H1 (cell line): Measurements from ENCODE around the gene SLC22A2. TPM values are rescaled to one million over a fixed set of nuclear protein-coding genes. Genes with fewer than 3 reads are reported as not detected.

Experiments used
- BACH1 ChIP-seq: IDR thresholded peaks from 2 replicates; pipeline ENCODE4 v1.6.1; 2012; ENCODE audit warnings: low read length, improper control_type of control experiment
- CHD2 ChIP-seq: IDR thresholded peaks from 2 replicates; pipeline ENCODE4 v1.6.1; 2012; ENCODE audit warnings: low read length, improper control_type of control experiment
- EGR1 ChIP-seq: IDR thresholded peaks from 2 replicates; pipeline ENCODE4 v1.6.1; 2011; ENCODE audit warnings: low read depth, low read length, borderline replicate concordance
- EZH2 ChIP-seq: fragments of 200-600 bp; sonication (generic); IDR thresholded peaks from 2 replicates; pipeline ENCODE4 v1.7.1; 2012; ENCODE audit warnings: low read depth, mild to moderate bottlenecking, moderate library complexity, low read length, inconsistent platforms; ENCODE audit not compliant: severe bottlenecking
- HDAC6 ChIP-seq: IDR thresholded peaks from one replicate; pipeline ENCODE4 v1.7.1; 2012; ENCODE audit warnings: low read depth, mild to moderate bottlenecking, inconsistent platforms, low read length, moderate library complexity
- JUN ChIP-seq: IDR thresholded peaks from 2 replicates; pipeline ENCODE4 v1.6.1; 2011; ENCODE audit warnings: low read depth, mild to moderate bottlenecking, improper control_type of control experiment, low read length
- POLR2AphosphoS5 ChIP-seq: IDR thresholded peaks from 2 replicates; pipeline ENCODE4 v1.6.1; 2011; ENCODE audit warnings: low read depth, low read length
- RFX5 ChIP-seq: IDR thresholded peaks from 2 replicates; pipeline ENCODE4 v1.6.1; 2011; ENCODE audit warnings: low read depth, low read length, improper control_type of control experiment, borderline replicate concordance
- SIN3A ChIP-seq, 2 experiments: IDR thresholded peaks in 1 of 2; conservative IDR thresholded peaks in 1 of 2; 2 replicates each; pipeline ENCODE4 v1.6.1; 2011 to 2012; ENCODE audit warnings: low read length in 2 of 2, improper control_type of control experiment in 1 of 2, low read depth in 1 of 2, mild to moderate bottlenecking in 1 of 2
- SIRT6 ChIP-seq: IDR thresholded peaks from one replicate; pipeline ENCODE4 v1.7.1; 2012; ENCODE audit warnings: low read length, inconsistent platforms
- SP4 ChIP-seq: IDR thresholded peaks from 2 replicates; pipeline ENCODE4 v1.6.1; 2012; ENCODE audit warnings: low read length, inconsistent platforms
- TCF12 ChIP-seq: IDR thresholded peaks from 2 replicates; pipeline ENCODE4 v1.6.1; 2011; ENCODE audit warnings: low read depth, mild to moderate bottlenecking, low read length
- polyA plus RNA-seq, 7 experiments: library from polyadenylated mRNA; depleted of rRNA in 3 of 7; stranded (reverse) in 5 of 7; unstranded in 2 of 7; fragments of >200 nt in 5 of 7; fragments of 200-250 nt in 2 of 7; gene quantifications; 1 replicate in 5 of 7; 2 replicates in 1 of 7; 4 replicates in 1 of 7; pipeline versions ENCODE4 v1.2.1 to v1.2.3, GENCODE V29; 2011 to 2013; ENCODE audit warnings: missing spikeins in 2 of 7, mixed read lengths in 2 of 7
- total RNA-seq: library from RNA; stranded (reverse); fragmentation: NEBNext Ultra II Directional; extraction: Animal tissue kit (Norgen Biotek cat#: 25700); gene quantifications from 2 replicates; pipeline ENCODE4 v1.2.1, GENCODE V29; 2021
- TF ChIP-seq, protein P1 (sequence below): fragments of 300-600 bp; sonication (generic); IDR thresholded peaks from 2 replicates; pipeline ENCODE4 v1.7.1; 2012; ENCODE audit warnings: low read length, moderate library complexity, mild to moderate bottlenecking, inconsistent platforms; ENCODE audit not compliant: insufficient replicate concordance

Gene SLC22A2
- total and polyA plus RNA-seq, 2 of the 8 experiments (the other 6 are each of a cell fraction or from before 2014, with no cell fraction given): 0.23 to 1.4 TPM

DNA sequence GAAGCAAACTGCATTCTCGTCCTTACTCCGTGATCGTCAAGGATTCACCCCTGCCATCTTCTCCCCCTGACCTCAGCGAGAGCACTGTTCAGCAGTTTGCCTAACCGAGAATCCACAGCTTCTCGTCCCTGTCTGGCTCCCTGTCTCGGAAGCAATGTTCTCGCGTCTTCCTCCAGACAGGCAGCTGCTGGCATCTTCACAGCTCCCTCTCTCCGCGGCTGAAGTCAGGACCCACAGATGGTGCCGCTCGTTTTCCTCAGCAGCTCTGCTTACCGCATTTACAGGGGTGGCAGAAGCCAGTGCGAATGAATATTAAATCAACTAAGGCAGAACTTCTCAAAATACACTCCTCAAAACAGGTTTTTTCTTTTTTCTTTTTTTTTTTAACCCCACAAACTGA lies 18.9 kb upstream of the SLC22A2 start (continued):
- TF ChIP-seq, protein P1, sequence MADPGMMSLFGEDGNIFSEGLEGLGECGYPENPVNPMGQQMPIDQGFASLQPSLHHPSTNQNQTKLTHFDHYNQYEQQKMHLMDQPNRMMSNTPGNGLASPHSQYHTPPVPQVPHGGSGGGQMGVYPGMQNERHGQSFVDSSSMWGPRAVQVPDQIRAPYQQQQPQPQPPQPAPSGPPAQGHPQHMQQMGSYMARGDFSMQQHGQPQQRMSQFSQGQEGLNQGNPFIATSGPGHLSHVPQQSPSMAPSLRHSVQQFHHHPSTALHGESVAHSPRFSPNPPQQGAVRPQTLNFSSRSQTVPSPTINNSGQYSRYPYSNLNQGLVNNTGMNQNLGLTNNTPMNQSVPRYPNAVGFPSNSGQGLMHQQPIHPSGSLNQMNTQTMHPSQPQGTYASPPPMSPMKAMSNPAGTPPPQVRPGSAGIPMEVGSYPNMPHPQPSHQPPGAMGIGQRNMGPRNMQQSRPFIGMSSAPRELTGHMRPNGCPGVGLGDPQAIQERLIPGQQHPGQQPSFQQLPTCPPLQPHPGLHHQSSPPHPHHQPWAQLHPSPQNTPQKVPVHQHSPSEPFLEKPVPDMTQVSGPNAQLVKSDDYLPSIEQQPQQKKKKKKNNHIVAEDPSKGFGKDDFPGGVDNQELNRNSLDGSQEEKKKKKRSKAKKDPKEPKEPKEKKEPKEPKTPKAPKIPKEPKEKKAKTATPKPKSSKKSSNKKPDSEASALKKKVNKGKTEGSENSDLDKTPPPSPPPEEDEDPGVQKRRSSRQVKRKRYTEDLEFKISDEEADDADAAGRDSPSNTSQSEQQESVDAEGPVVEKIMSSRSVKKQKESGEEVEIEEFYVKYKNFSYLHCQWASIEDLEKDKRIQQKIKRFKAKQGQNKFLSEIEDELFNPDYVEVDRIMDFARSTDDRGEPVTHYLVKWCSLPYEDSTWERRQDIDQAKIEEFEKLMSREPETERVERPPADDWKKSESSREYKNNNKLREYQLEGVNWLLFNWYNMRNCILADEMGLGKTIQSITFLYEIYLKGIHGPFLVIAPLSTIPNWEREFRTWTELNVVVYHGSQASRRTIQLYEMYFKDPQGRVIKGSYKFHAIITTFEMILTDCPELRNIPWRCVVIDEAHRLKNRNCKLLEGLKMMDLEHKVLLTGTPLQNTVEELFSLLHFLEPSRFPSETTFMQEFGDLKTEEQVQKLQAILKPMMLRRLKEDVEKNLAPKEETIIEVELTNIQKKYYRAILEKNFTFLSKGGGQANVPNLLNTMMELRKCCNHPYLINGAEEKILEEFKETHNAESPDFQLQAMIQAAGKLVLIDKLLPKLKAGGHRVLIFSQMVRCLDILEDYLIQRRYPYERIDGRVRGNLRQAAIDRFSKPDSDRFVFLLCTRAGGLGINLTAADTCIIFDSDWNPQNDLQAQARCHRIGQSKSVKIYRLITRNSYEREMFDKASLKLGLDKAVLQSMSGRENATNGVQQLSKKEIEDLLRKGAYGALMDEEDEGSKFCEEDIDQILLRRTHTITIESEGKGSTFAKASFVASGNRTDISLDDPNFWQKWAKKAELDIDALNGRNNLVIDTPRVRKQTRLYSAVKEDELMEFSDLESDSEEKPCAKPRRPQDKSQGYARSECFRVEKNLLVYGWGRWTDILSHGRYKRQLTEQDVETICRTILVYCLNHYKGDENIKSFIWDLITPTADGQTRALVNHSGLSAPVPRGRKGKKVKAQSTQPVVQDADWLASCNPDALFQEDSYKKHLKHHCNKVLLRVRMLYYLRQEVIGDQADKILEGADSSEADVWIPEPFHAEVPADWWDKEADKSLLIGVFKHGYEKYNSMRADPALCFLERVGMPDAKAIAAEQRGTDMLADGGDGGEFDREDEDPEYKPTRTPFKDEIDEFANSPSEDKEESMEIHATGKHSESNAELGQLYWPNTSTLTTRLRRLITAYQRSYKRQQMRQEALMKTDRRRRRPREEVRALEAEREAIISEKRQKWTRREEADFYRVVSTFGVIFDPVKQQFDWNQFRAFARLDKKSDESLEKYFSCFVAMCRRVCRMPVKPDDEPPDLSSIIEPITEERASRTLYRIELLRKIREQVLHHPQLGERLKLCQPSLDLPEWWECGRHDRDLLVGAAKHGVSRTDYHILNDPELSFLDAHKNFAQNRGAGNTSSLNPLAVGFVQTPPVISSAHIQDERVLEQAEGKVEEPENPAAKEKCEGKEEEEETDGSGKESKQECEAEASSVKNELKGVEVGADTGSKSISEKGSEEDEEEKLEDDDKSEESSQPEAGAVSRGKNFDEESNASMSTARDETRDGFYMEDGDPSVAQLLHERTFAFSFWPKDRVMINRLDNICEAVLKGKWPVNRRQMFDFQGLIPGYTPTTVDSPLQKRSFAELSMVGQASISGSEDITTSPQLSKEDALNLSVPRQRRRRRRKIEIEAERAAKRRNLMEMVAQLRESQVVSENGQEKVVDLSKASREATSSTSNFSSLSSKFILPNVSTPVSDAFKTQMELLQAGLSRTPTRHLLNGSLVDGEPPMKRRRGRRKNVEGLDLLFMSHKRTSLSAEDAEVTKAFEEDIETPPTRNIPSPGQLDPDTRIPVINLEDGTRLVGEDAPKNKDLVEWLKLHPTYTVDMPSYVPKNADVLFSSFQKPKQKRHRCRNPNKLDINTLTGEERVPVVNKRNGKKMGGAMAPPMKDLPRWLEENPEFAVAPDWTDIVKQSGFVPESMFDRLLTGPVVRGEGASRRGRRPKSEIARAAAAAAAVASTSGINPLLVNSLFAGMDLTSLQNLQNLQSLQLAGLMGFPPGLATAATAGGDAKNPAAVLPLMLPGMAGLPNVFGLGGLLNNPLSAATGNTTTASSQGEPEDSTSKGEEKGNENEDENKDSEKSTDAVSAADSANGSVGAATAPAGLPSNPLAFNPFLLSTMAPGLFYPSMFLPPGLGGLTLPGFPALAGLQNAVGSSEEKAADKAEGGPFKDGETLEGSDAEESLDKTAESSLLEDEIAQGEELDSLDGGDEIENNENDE: no peak
- TF ChIP-seq SIRT6 (no peak), EZH2 (no peak), TCF12 (no peak), BACH1 (no peak), POLR2AphosphoS5 (no peak), EGR1 (no peak), SIN3A (conservative IDR thresholded peaks at IDR 0.05 in 1 of 2, IDR thresholded peaks at IDR 0.05 in 1 of 2; ENCODE audit: low read depth in 1 of 2, low read length in 2 of 2) (no peak), SP4 (no peak), RFX5 (no peak), CHD2 (no peak), HDAC6 (no peak), JUN (no peak)
